Hepatocyte (in vitro differentiated cells): ENCODE measurements around the gene RRAD. TPM values are rescaled to one million over a fixed set of nuclear protein-coding genes. Genes with fewer than 3 reads are reported as not detected.

Source experiments
- DNase-seq: peaks from one replicate; pipeline ENCODE4 v3.0.0-alpha.2; 2016; ENCODE audit warnings: low spot score
- H2AFZ ChIP-seq: fragments of 200-600 bp; sonication (generic); 2 replicates; pipeline ENCODE4 v1.6.0; 2016; ENCODE audit warnings: antibody characterized with exemption, mild to moderate bottlenecking
- H3K27ac ChIP-seq: fragments of 200-600 bp; sonication (generic); 2 replicates; pipeline ENCODE4 v1.5.1; 2016; ENCODE audit warnings: mild to moderate bottlenecking
- H3K27me3 ChIP-seq: fragments of 200-600 bp; sonication (generic); 2 replicates; pipeline ENCODE4 v1.6.1; 2016
- H3K36me3 ChIP-seq: fragments of 200-600 bp; sonication (generic); replicated peaks from 2 replicates; pipeline ENCODE4 v1.5.1; 2016; ENCODE audit warnings: low read depth; ENCODE audit not compliant: insufficient read depth
- H3K4me1 ChIP-seq: fragments of 200-600 bp; sonication (generic); 2 replicates; pipeline ENCODE4 v1.5.1; 2016; ENCODE audit warnings: mild to moderate bottlenecking, moderate library complexity; ENCODE audit not compliant: insufficient read depth
- H3K4me2 ChIP-seq: fragments of 200-600 bp; sonication (generic); 2 replicates; pipeline ENCODE4 v1.6.0; 2016
- H3K4me3 ChIP-seq: fragments of 200-600 bp; sonication (generic); 2 replicates; pipeline ENCODE4 v1.5.1; 2016; ENCODE audit warnings: mild to moderate bottlenecking
- H3K79me2 ChIP-seq: fragments of 200-600 bp; sonication (generic); 2 replicates; pipeline ENCODE4 v1.6.0; 2017; ENCODE audit warnings: mild to moderate bottlenecking
- H3K9me2 ChIP-seq: fragments of 200-600 bp; sonication (generic); replicated peaks from 2 replicates; pipeline ENCODE4 v1.6.0; 2017; ENCODE audit warnings: mild to moderate bottlenecking; ENCODE audit not compliant: insufficient read depth
- H3K9me3 ChIP-seq: fragments of 200-600 bp; sonication (generic); 2 replicates; pipeline ENCODE4 v1.5.1; 2016; ENCODE audit warnings: low read depth, mild to moderate bottlenecking
- H4K20me1 ChIP-seq: fragments of 200-600 bp; sonication (generic); 2 replicates; pipeline ENCODE4 v1.6.0; 2016; ENCODE audit warnings: mild to moderate bottlenecking; ENCODE audit not compliant: insufficient read depth, poor library complexity, severe bottlenecking
- EZH2 ChIP-seq: fragments of 200-600 bp; sonication (generic); IDR thresholded peaks from 2 replicates; pipeline ENCODE4 v1.6.1; 2016; ENCODE audit warnings: antibody characterized with exemption, mild to moderate bottlenecking, borderline replicate concordance
- EZH2phosphoT487 ChIP-seq: fragments of 200-600 bp; sonication (generic); IDR thresholded peaks from one replicate; pipeline ENCODE4 v1.6.1; 2018; ENCODE audit warnings: antibody characterized with exemption, mild to moderate bottlenecking, low read depth, moderate library complexity; ENCODE audit not compliant: unreplicated experiment, severe bottlenecking
- WGBS: methylation state at CpG from one replicate; pipeline ENCODE4 v1.1.6; 2016; ENCODE audit warnings: low lambda C conversion rate; ENCODE audit errors: missing lambda C conversion rate; 5-methylcytosine and 5-hydroxymethylcytosine counted together
- polyA plus RNA-seq: library from polyadenylated mRNA; unstranded; fragments of >200 nt; fragmentation: Nextera tagmentation; extraction: Ambion mirVana; gene quantifications from 2 replicates; pipeline ENCODE4 v1.2.1, GENCODE V29; 2016
- total RNA-seq: library from RNA; depleted of rRNA; stranded (reverse); fragments of >200 nt; gene quantifications from 2 replicates; pipeline ENCODE4 v1.2.3, GENCODE V29; 2014
- TF ChIP-seq, protein P1 (sequence below): fragments of 200-600 bp; sonication (generic); IDR thresholded peaks from 2 replicates; pipeline ENCODE4 v1.5.1; 2016; ENCODE audit warnings: antibody characterized with exemption, mild to moderate bottlenecking; ENCODE audit not compliant: poor library complexity

RRAD gene
- total and polyA plus RNA-seq, 2 experiments from 2014 or later: 8.8 to 16.3 TPM

DNA sequence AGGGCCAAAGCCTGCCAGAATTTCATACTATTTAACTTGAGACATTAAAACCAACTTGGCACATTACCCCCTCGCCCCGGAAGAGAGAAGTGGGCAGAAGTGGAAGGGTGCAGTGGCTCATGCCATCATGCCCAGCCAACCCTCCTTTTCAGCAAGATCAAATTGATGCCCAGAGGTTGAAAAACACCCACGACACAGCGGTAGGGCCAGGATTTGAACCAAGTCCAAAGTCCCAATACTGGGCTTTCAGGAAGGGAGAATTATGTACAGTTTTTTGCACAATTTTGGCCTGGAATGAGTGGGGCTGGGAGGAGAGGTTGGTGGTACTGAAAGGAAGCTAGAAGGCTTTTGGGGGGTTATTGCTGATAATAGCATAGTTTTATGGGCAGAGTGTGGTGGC, 34.0 kb downstream of the RRAD start:
- Histone ChIP-seq H3K4me3 (no peak overlapping the region), H2AFZ (no peak overlapping the region), H3K79me2 (peaks cover 1% of the 10 kb centered on the region), H3K9me3 (no peaks in the 10 kb centered on the region), H4K20me1 (no peaks in the 10 kb centered on the region), H3K27me3 (no peaks in the 10 kb centered on the region), H3K27ac (no peak overlapping the region), H3K4me1 (no peaks in the 10 kb centered on the region), H3K36me3 (no peaks in the 10 kb centered on the region), H3K9me2 (no peaks in the 10 kb centered on the region), H3K4me2 (no peak overlapping the region)
- WGBS: 90% methylated on average over 4 of the region's 4 CpGs
- DNase-seq: no peak
- TF ChIP-seq, protein P1, sequence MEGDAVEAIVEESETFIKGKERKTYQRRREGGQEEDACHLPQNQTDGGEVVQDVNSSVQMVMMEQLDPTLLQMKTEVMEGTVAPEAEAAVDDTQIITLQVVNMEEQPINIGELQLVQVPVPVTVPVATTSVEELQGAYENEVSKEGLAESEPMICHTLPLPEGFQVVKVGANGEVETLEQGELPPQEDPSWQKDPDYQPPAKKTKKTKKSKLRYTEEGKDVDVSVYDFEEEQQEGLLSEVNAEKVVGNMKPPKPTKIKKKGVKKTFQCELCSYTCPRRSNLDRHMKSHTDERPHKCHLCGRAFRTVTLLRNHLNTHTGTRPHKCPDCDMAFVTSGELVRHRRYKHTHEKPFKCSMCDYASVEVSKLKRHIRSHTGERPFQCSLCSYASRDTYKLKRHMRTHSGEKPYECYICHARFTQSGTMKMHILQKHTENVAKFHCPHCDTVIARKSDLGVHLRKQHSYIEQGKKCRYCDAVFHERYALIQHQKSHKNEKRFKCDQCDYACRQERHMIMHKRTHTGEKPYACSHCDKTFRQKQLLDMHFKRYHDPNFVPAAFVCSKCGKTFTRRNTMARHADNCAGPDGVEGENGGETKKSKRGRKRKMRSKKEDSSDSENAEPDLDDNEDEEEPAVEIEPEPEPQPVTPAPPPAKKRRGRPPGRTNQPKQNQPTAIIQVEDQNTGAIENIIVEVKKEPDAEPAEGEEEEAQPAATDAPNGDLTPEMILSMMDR: no peak
- no peak for TF ChIP-seq EZH2phosphoT487
- TF ChIP-seq EZH2: no peak

DNA sequence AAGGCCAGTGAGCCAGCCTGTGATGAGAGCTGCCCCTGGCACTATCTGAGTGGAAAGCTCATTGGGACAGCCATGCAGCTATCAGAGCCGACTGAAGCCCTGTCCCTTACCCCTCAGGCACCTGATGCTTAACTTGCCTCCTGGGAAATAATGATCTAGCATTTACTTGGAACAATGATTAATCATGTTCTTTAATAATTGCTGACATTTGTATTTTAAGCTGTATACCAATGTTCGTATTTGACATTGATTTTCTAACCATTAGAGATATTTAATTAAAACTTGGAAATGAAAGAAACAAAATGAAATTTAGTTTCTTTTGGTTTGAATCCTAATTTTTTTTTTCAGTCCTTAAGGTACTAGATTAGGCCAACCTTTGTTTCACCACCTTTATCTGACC, 34.5 kb downstream of the RRAD start:
- H3K9me2 ChIP-seq: no peaks in the 10 kb centered on the region
- H2AFZ ChIP-seq: no peak overlapping the region
- no peaks in the 10 kb centered on the region for H3K9me3 ChIP-seq
- H3K4me3 ChIP-seq: no peak overlapping the region
- H3K27ac ChIP-seq: no peak overlapping the region
- TF ChIP-seq EZH2phosphoT487: no peak
- TF ChIP-seq, protein P1: no peak
- TF ChIP-seq EZH2: no peak
- no peaks in the 10 kb centered on the region for H3K36me3 ChIP-seq
- no peaks in the 10 kb centered on the region for H3K27me3 ChIP-seq
- no peak for DNase-seq
- no peaks in the 10 kb centered on the region for H3K4me1 ChIP-seq
- no peaks in the 10 kb centered on the region for H4K20me1 ChIP-seq
- WGBS: 83% methylated on average over 2 of the region's 2 CpGs
- H3K4me2 ChIP-seq: no peak overlapping the region
- peaks cover 3% of the 10 kb centered on the region for H3K79me2 ChIP-seq

DNA sequence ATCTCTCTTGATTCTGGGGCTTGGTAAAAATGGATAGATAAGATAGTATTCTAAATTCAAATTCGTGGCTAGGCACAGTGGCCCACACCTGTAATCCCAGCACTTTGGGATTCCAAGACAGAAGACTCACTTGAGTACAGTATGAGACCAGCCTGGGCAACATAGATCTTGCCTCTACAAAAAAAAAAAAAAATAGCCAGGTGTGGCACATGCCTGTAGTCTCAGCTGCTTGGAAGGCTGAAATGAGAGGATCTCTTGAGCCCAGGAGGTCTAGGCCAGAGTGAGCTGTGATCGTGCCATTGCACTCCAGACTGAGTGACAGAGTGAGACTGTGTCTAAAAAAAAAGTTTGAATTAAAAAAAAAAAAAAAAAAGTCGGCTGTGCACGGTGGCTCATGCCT, 35.7 kb downstream of the RRAD start:
- peaks cover 3% of the 10 kb centered on the region for H3K79me2 ChIP-seq
- no peak for DNase-seq
- no peak overlapping the region for H3K4me3 ChIP-seq
- no peak overlapping the region for H3K27ac ChIP-seq
- no peaks in the 10 kb centered on the region for H3K4me1 ChIP-seq
- H2AFZ ChIP-seq: no peak overlapping the region
- H3K27me3 ChIP-seq: no peaks in the 10 kb centered on the region
- no peaks in the 10 kb centered on the region for H3K9me2 ChIP-seq
- TF ChIP-seq EZH2phosphoT487 (no peak), EZH2 (no peak)
- TF ChIP-seq, protein P1: no peak
- 72% methylated on average over 4 of the region's 4 CpGs for WGBS
- H3K4me2 ChIP-seq: no peak overlapping the region
- H3K36me3 ChIP-seq: no peaks in the 10 kb centered on the region
- H4K20me1 ChIP-seq: no peaks in the 10 kb centered on the region
- H3K9me3 ChIP-seq: no peaks in the 10 kb centered on the region
